Lower leg skin (tissue), 3 donors: Measurements from ENCODE around the gene DCDC2C.

Source experiments
- POLR2A ChIP-seq, 2 donors: fragments of 450-650 bp; IDR thresholded peaks; one replicate each; pipeline ENCODE4 v1.6.1; 2016 to 2017; ENCODE audit warnings: antibody characterized with exemption in 2 of 2, mild to moderate bottlenecking in 1 of 2, moderate library complexity in 1 of 2
- TF ChIP-seq, protein P1 (sequence below), 3 donors: fragments of 450-650 bp; IDR thresholded peaks; one replicate each; pipeline ENCODE4 v1.5.1; 2016; ENCODE audit warnings: antibody characterized with exemption in 3 of 3, mild to moderate bottlenecking in 3 of 3, moderate library complexity in 2 of 3

DNA sequence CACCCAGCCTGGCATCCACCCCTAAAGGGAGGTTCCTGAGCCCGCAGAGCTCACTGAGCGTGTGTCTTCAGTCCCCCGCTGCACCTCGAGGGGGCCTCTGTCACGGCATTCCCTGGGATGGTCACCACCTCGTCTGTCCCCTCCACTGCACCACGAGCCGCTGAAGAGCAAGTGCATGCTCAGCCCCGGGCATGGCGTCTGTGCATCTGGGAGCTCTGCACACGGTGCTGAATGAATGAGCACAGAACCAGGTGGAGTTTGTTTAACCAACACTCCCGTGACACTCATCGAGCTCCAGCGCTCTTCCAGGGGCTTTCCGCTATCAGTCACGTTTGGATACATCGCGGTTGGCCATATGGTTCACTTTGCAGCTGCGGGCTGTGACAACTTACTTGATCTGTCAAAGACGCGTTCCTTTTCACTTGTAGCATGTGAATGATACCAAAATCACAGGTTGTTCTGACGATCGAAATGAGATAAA, 36.2 kb upstream of the DCDC2C start:
- TF ChIP-seq, protein P1, sequence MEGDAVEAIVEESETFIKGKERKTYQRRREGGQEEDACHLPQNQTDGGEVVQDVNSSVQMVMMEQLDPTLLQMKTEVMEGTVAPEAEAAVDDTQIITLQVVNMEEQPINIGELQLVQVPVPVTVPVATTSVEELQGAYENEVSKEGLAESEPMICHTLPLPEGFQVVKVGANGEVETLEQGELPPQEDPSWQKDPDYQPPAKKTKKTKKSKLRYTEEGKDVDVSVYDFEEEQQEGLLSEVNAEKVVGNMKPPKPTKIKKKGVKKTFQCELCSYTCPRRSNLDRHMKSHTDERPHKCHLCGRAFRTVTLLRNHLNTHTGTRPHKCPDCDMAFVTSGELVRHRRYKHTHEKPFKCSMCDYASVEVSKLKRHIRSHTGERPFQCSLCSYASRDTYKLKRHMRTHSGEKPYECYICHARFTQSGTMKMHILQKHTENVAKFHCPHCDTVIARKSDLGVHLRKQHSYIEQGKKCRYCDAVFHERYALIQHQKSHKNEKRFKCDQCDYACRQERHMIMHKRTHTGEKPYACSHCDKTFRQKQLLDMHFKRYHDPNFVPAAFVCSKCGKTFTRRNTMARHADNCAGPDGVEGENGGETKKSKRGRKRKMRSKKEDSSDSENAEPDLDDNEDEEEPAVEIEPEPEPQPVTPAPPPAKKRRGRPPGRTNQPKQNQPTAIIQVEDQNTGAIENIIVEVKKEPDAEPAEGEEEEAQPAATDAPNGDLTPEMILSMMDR (IDR thresholded peaks at IDR 0.05): no peak
- no peak for TF ChIP-seq POLR2A (IDR thresholded peaks at IDR 0.05)
